Measurements from ENCODE around the gene RNGTT.

DNA sequence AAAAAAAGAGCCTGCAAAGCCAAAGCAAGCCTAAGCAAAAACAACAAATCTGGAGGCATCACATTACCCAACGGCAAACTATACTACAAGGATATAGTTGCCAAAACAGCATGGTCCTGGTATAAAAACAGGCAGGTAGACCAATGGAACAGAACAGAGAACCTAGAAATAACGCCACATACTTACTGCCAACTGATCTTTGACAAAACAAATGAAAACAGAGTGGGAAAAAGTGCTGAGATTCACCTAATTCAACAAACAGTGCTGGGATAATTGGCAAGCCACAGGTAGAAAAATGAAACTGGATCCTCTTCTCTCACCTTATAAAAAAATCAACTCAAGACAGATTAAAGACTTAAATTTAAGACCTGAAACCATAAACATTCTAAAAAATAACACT is 291.8 kb downstream of the RNGTT start:
- TF ChIP-seq, protein P1, sequence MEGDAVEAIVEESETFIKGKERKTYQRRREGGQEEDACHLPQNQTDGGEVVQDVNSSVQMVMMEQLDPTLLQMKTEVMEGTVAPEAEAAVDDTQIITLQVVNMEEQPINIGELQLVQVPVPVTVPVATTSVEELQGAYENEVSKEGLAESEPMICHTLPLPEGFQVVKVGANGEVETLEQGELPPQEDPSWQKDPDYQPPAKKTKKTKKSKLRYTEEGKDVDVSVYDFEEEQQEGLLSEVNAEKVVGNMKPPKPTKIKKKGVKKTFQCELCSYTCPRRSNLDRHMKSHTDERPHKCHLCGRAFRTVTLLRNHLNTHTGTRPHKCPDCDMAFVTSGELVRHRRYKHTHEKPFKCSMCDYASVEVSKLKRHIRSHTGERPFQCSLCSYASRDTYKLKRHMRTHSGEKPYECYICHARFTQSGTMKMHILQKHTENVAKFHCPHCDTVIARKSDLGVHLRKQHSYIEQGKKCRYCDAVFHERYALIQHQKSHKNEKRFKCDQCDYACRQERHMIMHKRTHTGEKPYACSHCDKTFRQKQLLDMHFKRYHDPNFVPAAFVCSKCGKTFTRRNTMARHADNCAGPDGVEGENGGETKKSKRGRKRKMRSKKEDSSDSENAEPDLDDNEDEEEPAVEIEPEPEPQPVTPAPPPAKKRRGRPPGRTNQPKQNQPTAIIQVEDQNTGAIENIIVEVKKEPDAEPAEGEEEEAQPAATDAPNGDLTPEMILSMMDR (IDR thresholded peaks at IDR 0.05) = no peak
- TF ChIP-seq POLR2AphosphoS5 (IDR thresholded peaks at IDR 0.05; ENCODE audit: insufficient read depth in 1 of 2, low read depth in 1 of 2) (no peak), POLR2A (IDR thresholded peaks at IDR 0.05) (no peak)

All from vagina (tissue), 2 donors.